Thymus (tissue), 11 donors: ENCODE data around the gene PILRB. TPM values are rescaled to one million over a fixed set of nuclear protein-coding genes. Genes with fewer than 3 reads are reported as not detected.
A peak's percentile ranks its signal among the peaks of the same experiment; 100 is the strongest.
"Not testable (repeated sequence)": the region's sequence is repeated elsewhere in the genome, so short reads cannot be mapped to it uniquely, and the experiment has no call there.

Experiments used
- DNase-seq, 9 donors: peaks; one replicate each; pipeline ENCODE4 v3.0.0-alpha.2; 2013; ENCODE audit warnings: low spot score in 9 of 9, low read depth in 6 of 9, missing footprints in 1 of 9
- H3K27ac ChIP-seq, 2 donors: one replicate each; pipeline ENCODE4 v1.5.1; 2013; ENCODE audit warnings: control low read depth in 1 of 2, low read depth in 1 of 2, low read length in 1 of 2, mild to moderate bottlenecking in 1 of 2, moderate library complexity in 1 of 2
- H3K27me3 ChIP-seq, 2 donors: one replicate each; pipeline ENCODE4 v1.5.1; 2013; ENCODE audit warnings: low read length in 1 of 2; ENCODE audit not compliant: control insufficient read depth in 2 of 2, insufficient read depth in 1 of 2
- H3K36me3 ChIP-seq, 2 donors: one replicate each; pipeline ENCODE4 v1.5.1; 2013; ENCODE audit warnings: low read length in 1 of 2, mild to moderate bottlenecking in 1 of 2, moderate library complexity in 1 of 2; ENCODE audit not compliant: control insufficient read depth in 2 of 2, insufficient read depth in 2 of 2
- H3K4me1 ChIP-seq, 2 donors: one replicate each; pipeline ENCODE4 v1.5.1; 2013; ENCODE audit warnings: low read length in 2 of 2; ENCODE audit not compliant: control insufficient read depth in 2 of 2, insufficient read depth in 2 of 2
- H3K4me3 ChIP-seq, 2 donors: one replicate each; pipeline ENCODE4 v1.5.1; 2013; ENCODE audit warnings: low read length in 2 of 2, control low read depth in 1 of 2, mild to moderate bottlenecking in 1 of 2
- H3K9me3 ChIP-seq, 2 donors: one replicate each; pipeline ENCODE4 v1.5.1; 2013; ENCODE audit warnings: low read length in 1 of 2, mild to moderate bottlenecking in 1 of 2; ENCODE audit not compliant: control insufficient read depth in 2 of 2, insufficient read depth in 1 of 2
- WGBS: extraction: QIAGEN DNeasy Blood & Tissue Kit; methylation state at CpG from one replicate; pipeline ENCODE4 v1.1.7; 2013; 5-methylcytosine and 5-hydroxymethylcytosine counted together
- polyA plus RNA-seq: library from polyadenylated mRNA; stranded (reverse); fragments of 200-250 nt; gene quantifications from one replicate; pipeline ENCODE4 v1.2.3, GENCODE V29; 2013
- total RNA-seq: library from RNA; stranded (reverse); fragments of 120-200 nt; gene quantifications from one replicate; pipeline ENCODE4 v1.2.4, GENCODE V29; 2013
- donor health status: healthy.

PILRB gene
- total and polyA plus RNA-seq, 2 donors: 19.5 to 128 TPM

- not testable (repeated sequence) for DNase-seq, H3K9me3 ChIP-seq, H3K27me3 ChIP-seq
- Histone ChIP-seq H3K36me3 (peaks cover 81 to 82% of the 10 kb centered on the region in 2 donors), H3K4me3 (peak overlapping the region in 1 of 2 donors; percentile 35), H3K27ac (peak overlapping the region; percentile 60 to 84), H3K4me1 (peaks cover 6 to 30% of the 10 kb centered on the region in 2 donors)
- WGBS: 79% methylated on average over 18 of the region's 18 CpGs
Measured at GRCh38 chr7:100352230-100352781, 5.6 kb upstream of the PILRB start.

DNA sequence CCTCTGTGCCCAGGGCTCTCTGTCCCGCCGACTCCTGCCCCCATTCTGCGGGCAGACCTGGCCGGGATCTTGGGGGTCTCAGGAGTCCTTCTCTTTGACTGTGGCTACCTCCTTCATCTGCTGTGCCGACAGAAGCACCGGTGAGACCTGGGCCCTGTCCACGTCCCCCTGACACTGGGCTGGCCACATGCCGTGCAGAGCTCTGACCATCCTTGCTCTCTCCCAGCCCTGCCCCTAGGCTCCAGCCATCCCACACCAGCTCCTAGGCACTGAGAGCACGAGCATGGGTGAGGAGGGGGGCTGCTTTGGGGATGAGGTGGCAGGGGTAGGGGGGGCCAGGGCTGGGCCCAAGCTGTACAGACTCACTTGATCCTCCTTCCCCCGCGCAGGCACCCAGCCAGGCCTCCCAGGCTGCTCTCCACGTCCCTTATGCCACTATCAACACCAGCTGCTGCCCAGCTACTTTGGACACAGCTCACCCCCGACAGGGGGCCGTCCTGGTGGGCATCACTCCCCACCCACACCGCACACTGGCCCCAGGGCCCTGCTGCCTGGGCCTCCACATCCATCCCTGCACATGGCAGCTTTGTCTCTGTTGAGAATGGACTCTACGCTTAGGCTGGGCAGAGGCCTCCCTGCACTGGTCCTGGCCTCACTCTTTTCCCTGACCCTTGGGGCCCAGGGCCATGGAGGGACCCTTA, 4.8 kb upstream of the PILRB start:
- WGBS: 97% methylated on average over 16 of the region's 16 CpGs
- H3K4me3 ChIP-seq: peak overlapping the region in 1 of 2 donors; percentile 35
- peaks cover 6 to 30% of the 10 kb centered on the region in 2 donors for H3K4me1 ChIP-seq
- peak overlapping the region; percentile 31 to 86 for H3K27ac ChIP-seq
- H3K27me3 ChIP-seq: no peaks in the 10 kb centered on the region
- H3K9me3 ChIP-seq: peaks cover 0 to under 1% of the 10 kb centered on the region in 2 donors
- peaks cover 79 to 82% of the 10 kb centered on the region in 2 donors for H3K36me3 ChIP-seq
- no peak for DNase-seq

DNA sequence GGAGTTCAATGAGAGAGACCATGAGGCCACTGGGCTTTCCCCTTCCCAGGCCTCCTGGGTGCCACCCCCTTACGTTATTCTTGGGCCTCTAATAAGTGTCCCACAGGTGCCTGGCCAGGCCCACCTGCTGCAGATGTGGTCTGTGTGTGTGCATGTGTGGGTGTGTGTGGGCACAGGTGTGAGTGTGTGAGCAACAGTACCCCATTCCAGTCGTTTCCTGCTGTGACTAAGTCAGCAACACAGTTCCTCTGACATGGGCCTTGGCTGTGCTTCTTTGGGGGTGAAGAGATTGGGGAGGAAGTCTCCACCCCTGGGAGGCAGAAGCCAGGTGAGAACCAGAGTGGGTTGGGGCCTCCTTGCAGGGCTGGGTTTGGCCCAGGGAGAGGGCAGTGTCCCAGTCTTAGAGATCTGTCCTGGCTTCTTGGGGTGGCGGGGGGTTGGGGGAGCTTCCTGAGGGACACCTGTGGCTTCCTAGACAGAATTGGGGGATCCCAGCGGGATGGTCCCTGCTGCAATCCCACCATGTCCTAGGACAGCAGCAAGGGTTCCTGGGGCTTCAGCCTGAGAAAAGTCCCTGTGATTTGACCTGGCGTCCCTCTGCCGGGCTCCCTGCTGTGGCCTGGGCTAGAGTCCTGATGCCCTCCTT, 4.1 kb upstream of the PILRB start:
- H3K4me3 ChIP-seq: no peak overlapping the region
- peak in 5 of 9 donors; percentile 29 to 71 (median 48) for DNase-seq
- H3K36me3 ChIP-seq: peaks cover 85% of the 10 kb centered on the region in 2 donors
- peaks cover 6 to 30% of the 10 kb centered on the region in 2 donors for H3K4me1 ChIP-seq
- peak overlapping the region; percentile 31 to 86 for H3K27ac ChIP-seq
- WGBS: 73% methylated on average over 6 of the region's 6 CpGs
- no peaks in the 10 kb centered on the region for H3K27me3 ChIP-seq
- H3K9me3 ChIP-seq: peaks cover 0 to 3% of the 10 kb centered on the region in 2 donors

DNA sequence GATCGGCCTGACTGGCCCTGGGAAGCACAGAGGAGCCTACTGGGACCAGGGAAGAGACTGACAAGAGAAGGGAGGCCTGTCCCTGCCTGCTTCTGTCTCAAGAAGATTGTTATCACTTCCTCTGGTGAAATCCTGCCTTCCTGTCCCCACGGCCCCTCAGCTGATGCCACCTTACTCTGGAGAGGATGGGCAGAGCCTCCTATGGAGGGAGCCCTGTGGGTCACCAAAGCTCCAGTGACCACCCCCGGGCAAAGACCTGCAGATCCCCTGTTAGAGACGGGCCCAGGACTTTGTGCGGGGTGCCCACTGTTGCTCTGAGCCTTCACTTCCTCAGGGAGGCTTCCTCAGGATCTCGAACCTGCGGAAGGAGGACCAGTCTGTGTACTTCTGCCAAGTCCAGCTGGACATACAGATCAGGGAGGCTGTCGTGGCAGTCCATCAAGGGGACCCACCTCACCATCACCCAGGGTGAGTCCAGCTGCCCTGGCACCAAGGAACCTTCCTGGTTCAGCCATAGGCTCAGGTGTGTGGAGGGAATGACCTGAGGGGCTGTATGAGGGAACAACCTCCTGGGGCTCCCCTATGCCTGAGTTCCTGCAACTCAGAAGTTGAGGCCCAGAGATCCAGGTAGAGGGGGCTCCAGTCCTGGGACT, 1.4 kb upstream of the PILRB start:
- H3K27ac ChIP-seq: no peak overlapping the region
- no peak overlapping the region for H3K4me3 ChIP-seq
- 97% methylated on average over 8 of the region's 8 CpGs for WGBS
- peaks cover 84 to 93% of the 10 kb centered on the region in 2 donors for H3K36me3 ChIP-seq
- peaks cover 6 to 26% of the 10 kb centered on the region in 2 donors for H3K4me1 ChIP-seq
- H3K9me3 ChIP-seq: peaks cover 0 to 3% of the 10 kb centered on the region in 2 donors
- no peak for DNase-seq
- no peaks in the 10 kb centered on the region for H3K27me3 ChIP-seq

DNA sequence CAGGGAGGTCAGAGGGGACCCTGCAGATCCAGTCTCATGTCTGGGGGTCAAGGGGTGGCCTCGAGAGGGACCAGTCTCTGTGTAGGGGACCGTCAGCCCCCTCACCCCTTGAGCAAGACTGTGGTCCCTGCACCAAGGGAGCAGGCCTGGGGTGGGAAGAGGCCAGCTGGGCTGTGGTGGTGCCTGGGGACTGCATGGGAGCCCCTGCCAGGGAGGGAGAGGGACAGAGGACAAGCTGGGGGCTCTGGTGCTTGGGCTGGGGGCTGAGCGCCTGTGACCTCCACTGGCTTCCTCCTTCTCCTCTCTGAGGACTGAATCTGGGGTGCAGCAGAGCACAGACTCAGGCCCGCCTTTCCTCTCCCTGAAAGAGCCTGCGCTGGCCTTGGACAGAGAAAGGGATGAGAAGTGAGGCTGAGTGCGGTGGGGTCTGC, 771 bp upstream of the PILRB start:
- peaks cover 6 to 21% of the 10 kb centered on the region in 2 donors for H3K4me1 ChIP-seq
- H3K27me3 ChIP-seq: no peaks in the 10 kb centered on the region
- H3K27ac ChIP-seq: no peak overlapping the region
- no peak overlapping the region for H3K4me3 ChIP-seq
- DNase-seq: no peak
- H3K9me3 ChIP-seq: peaks cover 0 to 3% of the 10 kb centered on the region in 2 donors
- WGBS: 96% methylated on average over 6 of the region's 6 CpGs
- peaks cover 88 to 94% of the 10 kb centered on the region in 2 donors for H3K36me3 ChIP-seq

DNA sequence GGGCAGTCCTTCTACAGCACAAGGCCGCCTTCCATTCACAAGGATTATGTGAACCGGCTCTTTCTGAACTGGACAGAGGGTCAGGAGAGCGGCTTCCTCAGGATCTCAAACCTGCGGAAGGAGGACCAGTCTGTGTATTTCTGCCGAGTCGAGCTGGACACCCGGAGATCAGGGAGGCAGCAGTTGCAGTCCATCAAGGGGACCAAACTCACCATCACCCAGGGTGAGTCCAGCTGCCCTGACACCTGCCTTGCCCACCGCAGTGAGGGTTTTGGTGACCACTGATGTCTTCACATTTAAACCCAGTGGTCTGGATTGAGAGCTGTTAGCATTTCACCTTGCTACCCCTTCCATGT, 918 bp downstream of the PILRB start:
- Histone ChIP-seq H3K27me3 (no peaks in the 10 kb centered on the region), H3K4me1 (peaks cover 0 to 5% of the 10 kb centered on the region in 2 donors), H3K9me3 (peaks cover 0 to 3% of the 10 kb centered on the region in 2 donors), H3K4me3 (no peak overlapping the region), H3K36me3 (peaks cover 84 to 91% of the 10 kb centered on the region in 2 donors), H3K27ac (no peak overlapping the region)
- DNase-seq: no peak
- 98% methylated on average over 8 of the region's 8 CpGs for WGBS

DNA sequence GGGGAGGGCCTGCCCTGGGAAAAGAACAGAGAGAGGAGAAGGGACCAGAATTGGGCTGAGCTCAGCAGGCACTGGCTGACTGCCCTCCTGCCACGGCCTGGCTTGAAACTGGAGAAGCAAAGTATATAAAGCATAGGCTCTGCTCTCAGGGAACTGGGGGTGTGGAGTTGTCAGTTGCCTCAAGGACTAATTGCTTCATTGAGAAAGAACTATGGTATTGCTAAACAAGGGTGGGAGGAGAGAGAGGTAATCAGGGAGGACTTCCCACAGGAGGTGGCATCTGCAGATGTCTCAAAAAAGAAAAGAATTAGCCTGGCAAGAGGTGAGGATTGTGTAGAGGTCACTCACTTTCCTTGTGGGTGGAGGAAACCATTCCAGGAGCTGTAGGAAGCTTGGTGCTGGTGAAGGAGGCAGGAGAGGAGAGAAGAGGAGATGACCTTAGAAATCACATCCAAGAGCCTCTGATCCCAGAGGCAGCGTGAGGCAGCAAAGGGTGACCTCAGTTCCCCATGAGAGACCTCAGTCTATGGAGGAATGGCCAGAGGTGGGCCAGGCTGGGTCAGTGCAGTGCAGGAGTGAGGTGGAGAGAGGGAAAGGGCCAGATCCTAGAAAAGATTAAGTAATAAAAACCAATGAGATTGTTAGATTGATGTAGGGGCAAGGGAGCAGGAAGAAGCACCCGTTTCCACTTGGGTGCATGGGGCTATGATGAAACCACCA, 2.4 kb downstream of the PILRB start:
- Histone ChIP-seq H3K27ac (no peak overlapping the region), H3K4me3 (no peak overlapping the region), H3K4me1 (no peaks in the 10 kb centered on the region), H3K27me3 (no peaks in the 10 kb centered on the region), H3K9me3 (peaks cover 0 to 3% of the 10 kb centered on the region in 2 donors), H3K36me3 (peaks cover 75 to 83% of the 10 kb centered on the region in 2 donors)
- no peak for DNase-seq
- 97% methylated on average over 3 of the region's 3 CpGs for WGBS

DNA sequence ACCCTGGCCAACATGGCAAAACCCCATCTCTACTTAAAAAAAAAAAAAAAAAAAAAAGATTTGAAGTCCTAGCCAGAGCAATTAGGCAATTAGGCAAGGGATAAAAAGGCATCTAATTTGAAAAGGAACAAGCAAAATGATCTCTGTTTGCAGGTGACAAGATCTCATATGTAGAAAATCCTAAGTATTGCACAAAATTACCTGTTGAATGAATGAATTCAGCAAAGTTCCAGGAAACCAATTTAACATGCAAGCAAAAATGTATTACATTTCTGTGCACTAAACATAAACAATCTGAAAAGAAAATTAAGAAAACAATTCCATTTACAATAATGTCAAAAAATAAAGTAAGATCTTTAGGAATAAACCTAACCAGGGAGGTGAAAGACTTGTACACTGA, 5.2 kb downstream of the PILRB start:
- Histone ChIP-seq H3K27ac (no peak overlapping the region), H3K27me3 (no peaks in the 10 kb centered on the region), H3K4me3 (no peak overlapping the region), H3K4me1 (peaks cover 0 to 12% of the 10 kb centered on the region in 2 donors), H3K36me3 (peaks cover 63 to 67% of the 10 kb centered on the region in 2 donors), H3K9me3 (peaks cover 0 to 2% of the 10 kb centered on the region in 2 donors)
- no peak for DNase-seq
